SK-N-MC (cell line): ENCODE data around the gene TMEFF1.

ENCODE experiments used
- DNase-seq: peaks from one replicate; pipeline ENCODE4 v3.0.0-alpha.2; 2011; ENCODE audit warnings: low read depth, low spot score
- H3K27ac ChIP-seq: fragments of 200-600 bp; sonication (generic); 2 replicates; pipeline ENCODE4 v1.5.1; 2016; ENCODE audit warnings: mixed run types
- H3K36me3 ChIP-seq: fragments of 200-600 bp; sonication (generic); 2 replicates; pipeline ENCODE4 v1.6.1; 2017; ENCODE audit warnings: antibody characterized with exemption, low read length, mixed read lengths; ENCODE audit not compliant: insufficient read depth
- H3K4me3 ChIP-seq: fragments of 200-600 bp; sonication (generic); 2 replicates; pipeline ENCODE4 v1.5.1; 2016
- H3K9ac ChIP-seq: fragments of 200-600 bp; sonication (generic); 2 replicates; pipeline ENCODE4 v1.8.0; 2017; ENCODE audit warnings: mixed run types, mixed read lengths; ENCODE audit not compliant: insufficient read length
- H3K9me3 ChIP-seq: fragments of 200-600 bp; sonication (generic); 2 replicates; pipeline ENCODE4 v1.6.1; 2017; ENCODE audit warnings: low read depth, mild to moderate bottlenecking, antibody characterized with exemption, low read length, moderate library complexity, mixed read lengths
- EZH2 ChIP-seq: fragments of 200-600 bp; sonication (generic); IDR thresholded peaks from one replicate; pipeline ENCODE4 v1.6.1; 2017; ENCODE audit warnings: antibody characterized with exemption
- FOXP2 ChIP-seq: optimal IDR thresholded peaks from 2 replicates; pipeline ENCODE3; 2011; ENCODE audit warnings: mild to moderate bottlenecking, moderate library complexity; ENCODE audit not compliant: insufficient read depth; ENCODE audit errors: extremely low read length, control extremely low read depth
- POLR2AphosphoS5 ChIP-seq: IDR thresholded peaks from 2 replicates; pipeline ENCODE4 v1.6.1; 2012; ENCODE audit warnings: mild to moderate bottlenecking, low read depth, low read length, borderline replicate concordance

Gene TMEFF1

GRCh38 chr9:100578610-100579009 lies 105.7 kb downstream of the TMEFF1 start:
- Histone ChIP-seq H3K36me3 (peaks cover 21% of the 10 kb centered on the region), H3K9ac (no peak overlapping the region), H3K27ac (no peak overlapping the region), H3K9me3 (no peaks in the 10 kb centered on the region), H3K4me3 (no peak overlapping the region)
- DNase-seq: no peak
- TF ChIP-seq EZH2 (no peak), POLR2AphosphoS5 (no peak), FOXP2 (no peak)

DNA sequence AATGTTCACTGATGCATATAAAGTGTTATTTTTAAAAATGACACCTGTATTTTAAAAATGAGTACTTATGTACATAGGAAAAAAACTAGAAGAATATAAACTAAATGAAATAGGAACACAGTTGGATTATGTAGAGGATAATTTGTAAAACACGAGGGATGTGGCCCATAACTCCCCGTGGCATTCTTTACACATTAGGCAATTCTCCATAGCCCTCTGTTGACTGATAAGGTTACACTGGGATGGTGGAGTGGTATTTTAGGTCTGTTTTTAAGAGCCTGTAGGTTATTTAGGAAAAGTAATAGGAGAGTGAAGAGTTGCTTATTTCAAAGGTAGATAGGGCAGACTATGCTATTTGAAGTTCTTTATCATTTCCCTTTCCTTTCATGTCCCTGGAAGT lies 106.7 kb downstream of the TMEFF1 start:
- no peaks in the 10 kb centered on the region for H3K9me3 ChIP-seq
- DNase-seq: no peak
- no peak overlapping the region for H3K4me3 ChIP-seq
- H3K36me3 ChIP-seq: peaks cover 17% of the 10 kb centered on the region
- TF ChIP-seq FOXP2 (no peak), EZH2 (no peak), POLR2AphosphoS5 (no peak)
- H3K9ac ChIP-seq: no peak overlapping the region
- no peak overlapping the region for H3K27ac ChIP-seq

DNA sequence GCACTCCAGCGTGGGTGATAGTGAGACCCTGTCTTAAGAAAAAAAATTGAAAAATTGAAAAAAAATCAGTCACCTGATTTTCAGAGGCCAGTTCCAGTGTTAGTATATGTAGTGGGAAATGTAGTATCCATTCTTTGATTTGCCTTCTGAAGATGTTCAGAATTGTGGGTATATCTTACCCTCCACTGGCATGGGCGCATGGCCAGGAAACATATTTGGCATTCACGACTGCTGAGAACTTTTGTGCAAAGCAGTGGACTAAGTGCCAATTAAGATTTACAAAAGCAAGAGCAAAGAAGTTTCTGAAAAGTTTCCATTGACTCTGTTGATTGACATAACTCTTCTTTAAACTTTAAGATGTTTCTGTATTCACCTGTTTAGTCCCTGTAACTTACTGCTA lies 107.3 kb downstream of the TMEFF1 start:
- H3K27ac ChIP-seq: no peak overlapping the region
- no peak overlapping the region for H3K4me3 ChIP-seq
- peaks cover 17% of the 10 kb centered on the region for H3K36me3 ChIP-seq

GRCh38 chr9:100581081-100581480 lies 108.1 kb downstream of the TMEFF1 start:
- no peak overlapping the region for H3K27ac ChIP-seq
- no peak overlapping the region for H3K4me3 ChIP-seq
- DNase-seq: no peak
- no peak overlapping the region for H3K9ac ChIP-seq
- no peak for TF ChIP-seq EZH2
- no peak for TF ChIP-seq FOXP2
- no peak for TF ChIP-seq POLR2AphosphoS5
- H3K9me3 ChIP-seq: no peaks in the 10 kb centered on the region
- peaks cover 23% of the 10 kb centered on the region for H3K36me3 ChIP-seq

More for the DNA sequence above, 107.3 kb downstream of the TMEFF1 start:
- TF ChIP-seq FOXP2: no peak
- TF ChIP-seq POLR2AphosphoS5: no peak
- no peak for TF ChIP-seq EZH2
- Histone ChIP-seq H3K9me3 (no peaks in the 10 kb centered on the region), H3K9ac (no peak overlapping the region)
- no peak for DNase-seq

GRCh38 chr9:100581661-100582060 lies 108.7 kb downstream of the TMEFF1 start:
- Histone ChIP-seq H3K27ac (no peak overlapping the region), H3K4me3 (no peak overlapping the region), H3K9ac (no peak overlapping the region), H3K36me3 (peaks cover 21% of the 10 kb centered on the region), H3K9me3 (no peaks in the 10 kb centered on the region)
- TF ChIP-seq FOXP2 (no peak), POLR2AphosphoS5 (no peak), EZH2 (no peak)
- DNase-seq: no peak

DNA sequence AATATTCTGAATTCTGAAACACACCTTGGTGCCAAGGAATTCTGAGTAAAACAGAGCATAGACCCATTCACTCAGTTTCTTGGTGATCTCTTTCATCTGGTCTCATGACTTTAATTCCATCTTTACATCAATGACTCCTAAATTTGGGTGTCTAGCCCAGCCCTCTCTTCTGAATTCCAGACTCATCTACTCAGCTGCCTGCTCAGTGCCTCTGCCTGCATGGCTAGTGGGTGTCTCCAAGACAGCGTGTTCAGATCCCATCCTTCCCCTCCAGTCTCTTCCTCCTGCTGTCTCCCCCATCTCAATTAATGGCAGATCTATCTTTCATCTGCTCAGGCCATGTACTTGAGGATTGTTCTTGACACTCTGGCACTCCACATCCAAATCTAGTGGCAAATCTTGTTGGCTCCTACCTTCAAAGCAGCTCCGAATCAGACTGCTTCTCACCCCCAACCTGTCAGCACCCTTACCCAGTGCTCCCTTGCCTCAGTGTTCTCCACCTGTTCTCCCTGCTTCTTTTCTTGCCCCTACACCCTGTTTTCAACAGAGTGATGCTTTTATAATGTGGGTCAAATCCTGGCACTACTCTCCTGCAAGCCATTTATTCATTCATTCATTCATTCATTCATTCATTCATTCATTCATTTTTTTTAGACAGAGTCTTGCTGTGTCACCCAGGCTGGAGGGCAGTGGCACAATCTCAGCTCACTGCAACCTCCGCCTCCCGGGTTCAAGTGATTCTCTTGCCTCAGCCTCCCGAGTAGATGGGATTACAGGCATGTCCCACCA lies 110.3 kb downstream of the TMEFF1 start:
- H3K4me3 ChIP-seq: no peak overlapping the region
- no peak for DNase-seq
- no peak overlapping the region for H3K27ac ChIP-seq
- peaks cover 22% of the 10 kb centered on the region for H3K36me3 ChIP-seq
- H3K9ac ChIP-seq: no peak overlapping the region
- no peaks in the 10 kb centered on the region for H3K9me3 ChIP-seq
- no peak for TF ChIP-seq POLR2AphosphoS5
- no peak for TF ChIP-seq FOXP2
- TF ChIP-seq EZH2: no peak

GRCh38 chr9:100584951-100585350 lies 112.0 kb downstream of the TMEFF1 start:
- TF ChIP-seq EZH2 (no peak), FOXP2 (no peak), POLR2AphosphoS5 (no peak)
- no peak overlapping the region for H3K27ac ChIP-seq
- no peak for DNase-seq
- peaks cover 19% of the 10 kb centered on the region for H3K36me3 ChIP-seq
- H3K9me3 ChIP-seq: no peaks in the 10 kb centered on the region
- no peak overlapping the region for H3K9ac ChIP-seq
- H3K4me3 ChIP-seq: no peak overlapping the region

- Histone ChIP-seq H3K9me3 (no peaks in the 10 kb centered on the region), H3K9ac (no peak overlapping the region), H3K4me3 (no peak overlapping the region), H3K36me3 (peaks cover 19% of the 10 kb centered on the region), H3K27ac (no peak overlapping the region)
- DNase-seq: no peak
- TF ChIP-seq FOXP2: no peak
Measured at GRCh38 chr9:100586093-100586492, 113.1 kb downstream of the TMEFF1 start.

DNA sequence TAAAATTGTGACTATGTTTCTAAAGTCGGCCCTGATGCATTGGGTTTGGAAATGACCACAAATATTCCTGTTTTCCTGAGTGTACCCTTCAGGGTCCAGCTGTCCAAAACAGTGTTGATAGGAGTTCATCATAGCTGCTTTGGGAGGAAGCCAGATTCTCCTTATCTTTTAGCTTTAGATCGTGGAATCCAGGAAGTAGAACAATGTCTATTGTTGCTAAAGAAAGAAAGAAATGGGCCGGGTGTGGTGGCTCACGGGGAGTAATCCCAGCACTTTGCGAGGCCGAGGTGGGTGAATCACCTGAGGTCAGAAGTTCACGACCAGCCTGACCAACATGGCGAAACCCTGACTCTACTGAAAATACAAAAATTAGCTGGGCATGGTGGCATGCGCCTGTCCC lies 114.4 kb downstream of the TMEFF1 start:
- Histone ChIP-seq H3K27ac (no peak overlapping the region), H3K4me3 (no peak overlapping the region), H3K9me3 (no peaks in the 10 kb centered on the region), H3K36me3 (peaks cover 19% of the 10 kb centered on the region), H3K9ac (no peak overlapping the region)
- TF ChIP-seq FOXP2: no peak
- TF ChIP-seq POLR2AphosphoS5: no peak
- TF ChIP-seq EZH2: no peak
- no peak for DNase-seq
